Kidney epithelial cell (primary cell): ENCODE data around the gene BCAS4. TPM values are rescaled to one million over a fixed set of nuclear protein-coding genes. Genes with fewer than 3 reads are reported as not detected.

Source experiments
- DNase-seq: peaks from one replicate; pipeline ENCODE4 v3.0.0-alpha.2; 2010; ENCODE audit warnings: low read depth
- H3K27me3 ChIP-seq: 2 replicates; pipeline ENCODE4 v1.6.0; 2011; ENCODE audit warnings: low read length; ENCODE audit not compliant: control insufficient read depth, insufficient read depth
- H3K36me3 ChIP-seq: 2 replicates; pipeline ENCODE4 v1.5.1; 2011; ENCODE audit warnings: low read length; ENCODE audit not compliant: control insufficient read depth, insufficient read depth
- H3K4me3 ChIP-seq: 2 replicates; pipeline ENCODE4 v1.5.1; 2011; ENCODE audit warnings: low read depth, mild to moderate bottlenecking, control low read depth, low read length
- CTCF ChIP-seq: IDR thresholded peaks from 2 replicates; pipeline ENCODE4 v1.5.1; 2011; ENCODE audit warnings: mild to moderate bottlenecking, moderate library complexity, low read length, control low read depth, inconsistent platforms; ENCODE audit not compliant: insufficient read depth, poor library complexity, severe bottlenecking
- total RNA-seq: library from RNA; depleted of rRNA; stranded (reverse); fragments of >200 nt; gene quantifications from 2 replicates; pipeline ENCODE4 v1.2.3, GENCODE V29; 2015

BCAS4 gene
- total RNA-seq, 1 donor from 2014 or later: 28.0 TPM

GRCh38 chr20:50813101-50813643 is 18.3 kb downstream of the BCAS4 start:
- H3K4me3 ChIP-seq: no peak overlapping the region
- no peak for DNase-seq
- TF ChIP-seq CTCF: no peak
- no peaks in the 10 kb centered on the region for H3K36me3 ChIP-seq
- no peaks in the 10 kb centered on the region for H3K27me3 ChIP-seq

DNA sequence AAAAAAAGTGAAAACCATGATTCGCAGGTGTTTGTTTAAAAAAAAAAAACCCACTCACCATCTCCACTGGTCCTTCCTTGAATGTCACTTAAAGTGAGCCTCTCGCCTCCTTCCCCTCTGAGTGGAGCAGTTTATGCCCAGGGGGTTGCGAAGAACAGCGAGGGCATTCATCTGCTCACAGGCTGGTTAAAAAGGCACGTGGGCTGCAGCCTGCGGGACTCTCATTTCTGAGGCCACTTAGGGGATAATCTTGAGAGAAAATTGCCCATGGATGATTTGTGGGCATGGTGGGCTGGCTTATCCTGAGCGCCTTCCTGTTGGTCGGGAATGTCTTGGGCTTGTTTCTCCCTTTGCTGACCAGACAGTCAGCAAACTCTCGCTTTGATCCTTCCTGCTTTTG is 18.9 kb downstream of the BCAS4 start:
- no peak for DNase-seq
- H3K36me3 ChIP-seq: no peaks in the 10 kb centered on the region
- H3K27me3 ChIP-seq: no peaks in the 10 kb centered on the region
- no peak for TF ChIP-seq CTCF
- H3K4me3 ChIP-seq: no peak overlapping the region

GRCh38 chr20:50814438-50815161 is 19.7 kb downstream of the BCAS4 start:
- no peak for TF ChIP-seq CTCF
- DNase-seq: no peak
- Histone ChIP-seq H3K4me3 (no peak overlapping the region), H3K27me3 (no peaks in the 10 kb centered on the region), H3K36me3 (no peaks in the 10 kb centered on the region)

GRCh38 chr20:50815162-50815989 is 20.5 kb downstream of the BCAS4 start:
- no peak for DNase-seq
- TF ChIP-seq CTCF: no peak
- no peaks in the 10 kb centered on the region for H3K36me3 ChIP-seq

DNA sequence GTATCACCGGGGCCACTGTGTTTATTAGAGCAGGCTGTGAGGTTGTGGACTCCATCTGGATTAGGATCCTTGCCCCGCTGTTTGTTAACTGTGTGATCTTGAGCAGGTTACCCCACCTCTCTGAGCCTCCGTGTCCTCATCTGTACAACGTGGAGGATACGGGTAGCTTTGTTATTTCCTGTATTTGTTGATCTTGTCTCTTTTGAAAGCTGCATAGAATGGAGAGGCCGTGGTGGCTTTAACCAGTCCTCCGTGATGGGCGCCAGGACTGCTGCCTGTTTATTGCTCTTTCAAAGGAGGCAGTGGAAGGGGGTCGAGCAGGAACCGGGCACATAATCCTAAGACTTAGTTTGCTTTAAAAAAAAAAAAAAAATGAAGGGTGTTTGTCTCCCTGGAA is 22.9 kb downstream of the BCAS4 start:
- Histone ChIP-seq H3K36me3 (no peaks in the 10 kb centered on the region), H3K4me3 (no peak overlapping the region), H3K27me3 (no peaks in the 10 kb centered on the region)
- no peak for TF ChIP-seq CTCF
- DNase-seq: no peak

More at GRCh38 chr20:50815162-50815989, 20.5 kb downstream of the BCAS4 start:
- Histone ChIP-seq H3K27me3 (no peaks in the 10 kb centered on the region), H3K4me3 (no peak overlapping the region)
